COLO668 (cell line): Measurements from ENCODE around the gene EFL1.

ENCODE experiments used
- DNase-seq: peaks from one replicate; lab custom pipeline; 2025; ENCODE audit not compliant: unreplicated experiment; lab: John Stamatoyannopoulos, UW

The EFL1 gene

DNA sequence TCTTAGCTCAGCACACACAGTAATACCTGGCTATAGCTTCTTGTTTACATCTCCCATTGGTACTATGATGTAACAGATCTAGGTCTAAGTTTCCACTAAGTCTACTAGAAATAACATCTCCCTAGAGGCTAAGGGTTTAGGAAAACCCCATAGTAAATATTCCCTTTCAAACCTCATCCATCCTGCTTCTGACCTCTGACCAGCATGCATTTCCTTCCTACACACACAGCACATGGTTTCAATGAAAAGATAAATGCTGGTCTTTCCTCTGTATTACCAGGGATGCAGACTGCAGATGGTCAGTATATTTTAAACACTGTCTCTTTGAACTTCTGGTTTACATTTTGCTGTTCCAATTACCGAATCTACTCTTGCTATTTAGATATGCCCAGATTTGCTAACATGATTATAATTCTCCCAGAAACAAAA lies 96.6 kb downstream of the EFL1 start:
- DNase-seq = no peak

DNA sequence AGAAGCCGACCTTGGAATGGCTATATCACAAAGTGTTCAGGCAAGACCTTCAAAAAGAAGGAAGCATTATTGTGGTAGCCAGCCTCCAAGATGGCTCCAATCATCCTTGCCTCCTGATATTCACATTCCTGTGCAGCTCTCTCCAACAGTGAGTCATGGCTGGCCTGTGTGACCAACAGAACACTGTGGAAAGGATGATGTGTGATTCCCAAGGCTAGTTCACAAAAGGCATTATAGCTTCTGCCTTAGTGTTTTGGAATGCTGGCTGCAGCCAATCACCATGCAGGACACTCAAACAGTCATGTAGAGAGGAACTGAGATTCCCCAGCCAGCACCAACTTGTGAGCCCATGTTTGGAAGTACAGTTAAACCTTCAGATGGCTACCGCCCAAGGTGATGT lies 102.6 kb downstream of the EFL1 start:
- DNase-seq = no peak

DNA sequence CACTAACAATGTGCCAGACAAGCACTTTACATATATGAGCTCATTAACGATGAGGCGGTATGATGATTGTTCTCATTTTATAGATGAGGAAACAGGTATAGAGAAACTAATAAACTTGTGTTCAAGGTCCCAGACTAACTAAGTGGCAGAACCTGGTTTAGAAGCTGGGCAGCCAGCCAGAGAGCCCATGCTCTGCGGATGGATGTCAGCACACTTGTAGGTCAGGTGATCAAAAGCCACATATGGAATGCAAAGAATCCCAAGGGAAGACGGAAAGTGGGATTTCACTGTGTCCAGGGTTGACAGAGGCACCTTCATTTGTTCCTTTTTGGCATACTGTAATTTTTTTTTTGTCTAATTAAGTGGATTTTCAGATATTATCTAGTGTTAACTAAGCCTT lies 103.7 kb downstream of the EFL1 start:
- DNase-seq = no peak

DNA sequence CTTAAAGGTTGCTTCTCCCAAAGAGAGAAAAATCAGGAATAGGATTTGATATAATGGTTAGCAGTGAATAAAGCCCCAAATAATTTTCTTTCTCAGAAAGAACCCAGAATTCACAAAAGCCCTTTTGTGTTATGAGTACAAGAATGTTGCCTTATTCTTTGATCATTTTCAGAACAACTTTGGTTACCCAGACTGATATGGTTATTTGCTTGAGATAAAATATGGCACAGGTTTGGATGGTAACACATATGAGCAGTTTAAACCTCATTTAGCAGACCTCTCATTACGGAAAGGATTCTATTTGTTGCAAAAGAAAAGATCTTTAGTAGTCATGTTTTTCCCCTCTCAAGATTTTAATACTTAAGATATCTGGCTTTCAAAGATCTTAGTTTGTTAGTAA lies 111.9 kb downstream of the EFL1 start:
- no peak for DNase-seq

DNA sequence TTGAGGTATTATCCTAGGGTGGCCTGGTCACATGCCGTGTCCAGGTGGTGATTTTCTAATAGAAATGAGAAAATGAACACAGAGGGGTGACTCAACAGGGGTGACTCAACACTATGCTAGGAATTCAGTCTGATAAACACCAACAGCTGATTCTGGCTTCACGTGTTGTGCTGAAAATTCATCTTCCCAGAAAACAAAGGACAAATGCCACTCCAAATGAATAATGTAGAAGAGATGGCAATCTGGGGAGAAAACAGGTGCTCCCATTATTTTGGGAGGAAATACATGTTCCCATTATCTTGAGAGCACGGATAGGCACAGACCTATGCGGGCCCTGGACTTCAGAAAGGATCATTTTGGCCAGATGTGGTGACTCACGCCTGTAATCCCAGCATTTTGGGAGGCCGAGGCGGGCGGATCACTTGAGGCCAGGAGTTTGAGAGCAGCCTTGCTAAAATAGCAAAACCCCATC lies 115.5 kb downstream of the EFL1 start:
- DNase-seq = no peak

DNA sequence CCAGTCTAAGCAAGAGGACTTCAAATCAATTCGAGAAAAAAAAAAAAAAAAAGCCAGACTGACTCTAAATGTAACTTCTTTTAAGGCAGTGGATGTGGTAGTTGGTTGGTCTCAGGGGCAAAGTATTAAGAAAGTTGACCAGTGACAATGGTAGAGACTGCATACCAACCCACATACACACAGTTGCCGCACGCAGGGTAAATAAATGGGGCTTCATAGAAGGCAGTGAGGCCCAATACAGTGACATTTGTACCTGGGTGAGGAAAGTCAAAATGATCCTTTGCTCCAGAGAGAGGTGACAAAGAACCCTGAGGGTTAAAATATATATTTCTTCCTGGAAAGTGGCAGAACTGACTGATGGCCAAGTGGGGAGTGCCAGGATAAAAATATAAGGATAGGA lies 116.0 kb downstream of the EFL1 start:
- DNase-seq = no peak

DNA sequence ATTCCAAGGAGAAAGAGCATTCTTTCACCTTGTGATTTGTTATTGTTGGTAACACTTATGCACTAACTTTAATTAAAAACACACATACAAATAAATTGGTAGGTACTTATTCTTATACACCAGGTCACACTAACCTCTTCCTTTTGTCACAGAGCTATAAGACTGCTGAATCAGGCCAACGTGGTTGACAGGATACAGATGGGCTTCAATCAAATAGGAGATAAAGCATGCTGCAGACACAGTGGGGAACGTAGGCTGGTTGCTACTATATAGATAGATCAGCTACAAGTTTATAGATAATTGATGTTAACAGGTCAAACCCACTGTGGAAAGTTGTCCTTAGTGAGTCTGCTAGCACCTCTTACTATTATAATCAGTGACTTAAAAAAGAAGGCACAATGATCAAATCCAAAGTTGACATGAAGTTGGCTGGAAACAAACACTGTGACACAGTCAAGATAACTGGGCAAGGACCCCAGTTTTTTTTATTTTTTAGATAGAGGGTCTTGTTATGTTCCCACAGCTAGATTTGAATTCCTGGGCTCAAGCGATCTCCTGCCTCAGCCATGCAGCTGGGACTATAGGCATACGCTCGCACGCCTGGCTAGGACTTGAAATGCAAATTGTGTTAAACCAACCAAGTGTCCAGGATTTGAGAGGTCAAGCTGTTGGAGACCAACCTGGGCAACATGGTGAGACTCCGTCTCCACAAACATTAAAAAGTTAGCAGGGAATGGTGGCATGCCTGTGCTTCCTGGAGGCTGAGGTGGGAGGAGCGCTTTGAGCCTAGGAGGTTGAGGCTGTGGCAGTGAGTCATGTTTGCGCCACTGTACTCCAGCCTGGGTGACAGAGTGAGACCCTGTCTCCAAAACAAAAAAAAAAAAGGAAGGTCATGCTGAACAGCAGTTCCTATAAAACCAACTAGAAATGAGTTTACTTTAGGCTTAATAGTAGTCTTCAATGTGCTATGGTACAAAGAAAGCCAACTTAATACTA lies 118.8 kb downstream of the EFL1 start:
- no peak for DNase-seq

DNA sequence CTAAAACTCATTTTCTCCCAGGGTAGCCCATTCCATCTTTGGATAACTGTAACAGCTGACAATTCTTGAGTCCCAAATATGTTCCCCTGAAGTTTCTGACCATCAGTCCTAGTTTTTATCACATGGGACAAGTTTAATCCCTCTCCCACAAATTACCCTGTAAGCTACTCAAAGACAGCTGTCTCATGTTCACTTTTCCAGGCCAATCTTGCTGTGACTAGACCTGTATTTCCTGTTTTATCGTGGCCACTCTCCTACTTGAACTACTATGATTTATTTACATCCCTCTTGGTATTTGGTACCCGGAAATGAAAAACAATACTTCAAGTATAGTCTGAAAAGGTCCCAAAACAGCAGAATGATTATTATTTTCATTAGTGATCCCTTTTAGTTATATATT lies 121.6 kb downstream of the EFL1 start:
- no peak for DNase-seq

DNA sequence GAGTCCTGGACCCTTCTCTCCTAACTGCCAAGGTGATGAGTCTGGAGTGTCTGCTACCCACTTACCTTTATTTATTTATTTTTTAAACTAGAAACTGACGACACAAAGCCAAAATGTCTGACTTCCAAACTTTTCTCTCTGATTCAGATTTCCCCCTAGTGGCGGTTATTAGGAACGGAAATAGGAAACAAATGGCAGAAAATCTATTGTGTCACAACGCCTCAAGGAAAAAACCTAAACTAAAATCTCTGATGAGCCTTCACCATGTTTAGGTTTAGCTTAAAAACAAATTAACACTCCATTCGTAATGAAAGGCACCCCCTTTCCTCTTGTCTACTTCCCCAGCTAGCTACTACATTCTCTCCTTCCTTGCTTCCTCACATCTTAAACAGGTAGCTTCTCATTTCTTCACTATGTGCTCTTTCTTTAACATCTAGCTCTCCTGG lies 122.7 kb downstream of the EFL1 start:
- no peak for DNase-seq

DNA sequence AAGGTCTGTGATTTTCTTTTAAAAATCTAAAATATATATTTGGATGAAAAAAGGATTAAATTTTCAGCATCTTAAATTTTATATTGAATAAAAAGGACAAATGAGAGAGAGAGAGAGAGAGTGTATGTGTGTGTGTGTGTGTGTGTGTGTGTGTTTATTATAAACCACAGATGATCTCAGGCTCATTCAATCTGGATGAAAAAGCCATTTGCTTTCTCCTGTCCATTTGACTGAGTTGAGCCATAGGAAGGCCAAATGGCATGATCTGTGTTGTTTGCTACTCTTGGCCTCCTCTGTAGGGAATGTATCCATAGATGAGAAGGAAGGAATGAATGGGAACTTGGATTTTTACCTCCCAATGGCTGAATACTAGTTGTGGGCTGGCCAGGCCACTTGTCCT lies 124.2 kb downstream of the EFL1 start:
- no peak for DNase-seq

DNA sequence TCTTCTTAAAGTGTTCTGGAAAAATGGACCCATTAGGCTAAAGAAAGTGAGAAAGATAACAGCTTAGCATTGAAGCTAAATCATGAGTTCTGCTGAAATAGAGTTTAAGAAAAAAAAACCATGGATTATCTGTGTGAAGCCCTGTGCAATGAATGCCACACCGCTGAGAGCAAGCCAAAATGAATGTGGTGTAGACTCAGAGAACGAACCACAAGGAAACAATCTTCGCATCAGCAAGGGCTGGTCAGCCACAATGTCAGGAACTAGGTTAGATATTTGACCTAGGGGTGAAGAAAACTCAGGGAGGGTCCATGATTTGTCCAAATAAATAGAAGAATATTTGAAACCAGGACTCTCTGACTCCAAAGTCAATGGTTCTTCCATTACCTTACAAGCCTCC lies 125.3 kb downstream of the EFL1 start:
- DNase-seq = no peak

DNA sequence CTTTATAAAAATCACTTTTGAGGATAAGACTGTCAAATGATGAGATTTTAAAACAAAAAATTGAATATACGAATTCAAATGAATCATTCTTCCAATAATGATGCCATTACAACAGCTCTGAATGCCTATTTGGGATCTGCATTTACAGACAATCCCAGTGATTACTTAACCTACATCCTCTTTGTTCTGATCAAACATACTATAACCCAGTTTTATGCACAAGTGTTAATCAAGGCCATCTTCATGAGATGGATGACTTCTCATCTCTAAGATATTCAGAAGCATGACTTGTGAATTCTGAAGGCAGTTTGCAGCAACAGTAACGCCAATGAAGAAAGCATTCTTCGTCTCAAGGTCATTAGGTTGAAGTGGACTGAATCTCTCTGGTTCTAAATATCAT lies 126.4 kb downstream of the EFL1 start:
- no peak for DNase-seq

DNA sequence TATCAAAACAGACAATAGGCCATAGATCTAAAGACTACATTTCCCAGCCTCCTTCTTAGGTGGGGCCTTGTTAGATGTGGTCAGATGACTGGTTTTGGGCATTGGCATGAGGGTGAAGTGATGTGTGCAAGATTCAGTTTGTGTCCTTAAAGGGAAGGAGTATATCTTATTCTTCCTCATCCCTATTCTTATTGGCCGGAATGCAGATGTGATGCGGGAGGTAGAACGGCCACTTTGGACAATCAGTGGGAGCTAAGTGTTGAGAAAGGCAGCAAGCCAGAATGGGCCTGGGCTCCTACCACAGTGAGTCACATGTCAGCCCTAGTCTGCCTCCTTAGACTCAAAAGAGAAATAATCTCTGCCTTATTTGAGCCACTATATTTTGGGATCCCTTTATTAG lies 126.9 kb downstream of the EFL1 start:
- DNase-seq = no peak

DNA sequence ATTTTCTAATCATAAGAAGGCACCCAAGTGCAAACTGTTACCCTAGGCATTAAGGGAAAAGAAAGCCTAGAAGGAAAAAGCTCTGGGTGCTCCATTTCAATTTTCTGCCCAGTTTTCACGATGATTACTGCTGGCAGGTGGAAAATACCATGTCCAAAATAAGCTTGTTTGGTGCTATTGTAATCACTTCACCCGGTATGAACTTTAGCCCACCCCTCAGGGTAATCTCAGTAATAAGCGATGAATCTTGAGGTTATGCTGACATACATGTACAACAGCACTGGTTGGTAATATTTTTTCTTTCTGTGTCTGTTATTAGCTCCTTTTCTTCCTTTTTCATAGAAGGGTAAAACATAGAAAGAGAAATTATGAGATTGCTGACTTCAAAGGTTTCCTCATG lies 128.1 kb downstream of the EFL1 start:
- DNase-seq = no peak

DNA sequence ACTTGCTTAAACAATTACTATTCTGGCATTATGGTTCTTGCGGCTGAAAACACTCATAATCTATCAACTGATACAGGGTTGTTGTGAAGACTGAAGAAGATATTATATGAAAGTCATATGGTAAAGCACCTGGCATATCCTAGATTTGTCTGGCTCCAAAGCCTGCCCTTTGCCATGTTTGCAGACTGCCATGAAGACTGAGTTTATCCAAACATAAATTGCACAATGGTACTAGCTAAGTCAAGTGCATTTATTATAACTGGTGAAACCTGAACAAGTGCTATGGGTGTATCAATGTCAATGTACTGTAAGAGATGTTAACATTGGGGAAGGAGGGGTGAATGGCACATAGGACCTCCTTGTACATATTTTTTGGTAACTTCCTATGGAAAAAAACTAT lies 129.3 kb downstream of the EFL1 start:
- DNase-seq = no peak

DNA sequence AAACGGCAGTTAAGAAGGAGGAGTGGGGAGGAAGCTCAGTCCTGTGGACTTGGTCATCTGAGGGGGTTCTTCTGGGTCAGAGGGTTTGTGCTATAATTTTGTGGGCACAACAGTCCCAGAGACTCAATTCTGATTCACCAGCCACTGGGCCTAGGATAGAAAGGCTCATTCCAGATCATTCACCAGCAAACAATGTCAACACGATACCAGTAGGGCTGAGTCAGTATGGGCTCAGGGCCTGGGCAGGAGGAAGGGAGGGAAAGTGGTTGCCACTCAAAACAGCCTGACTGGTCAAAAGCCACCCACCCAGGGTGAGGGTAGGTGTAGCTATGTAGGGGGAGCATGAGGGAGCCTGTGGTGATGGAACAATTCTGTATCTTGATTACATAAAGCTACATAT lies 129.8 kb downstream of the EFL1 start:
- no peak for DNase-seq

DNA sequence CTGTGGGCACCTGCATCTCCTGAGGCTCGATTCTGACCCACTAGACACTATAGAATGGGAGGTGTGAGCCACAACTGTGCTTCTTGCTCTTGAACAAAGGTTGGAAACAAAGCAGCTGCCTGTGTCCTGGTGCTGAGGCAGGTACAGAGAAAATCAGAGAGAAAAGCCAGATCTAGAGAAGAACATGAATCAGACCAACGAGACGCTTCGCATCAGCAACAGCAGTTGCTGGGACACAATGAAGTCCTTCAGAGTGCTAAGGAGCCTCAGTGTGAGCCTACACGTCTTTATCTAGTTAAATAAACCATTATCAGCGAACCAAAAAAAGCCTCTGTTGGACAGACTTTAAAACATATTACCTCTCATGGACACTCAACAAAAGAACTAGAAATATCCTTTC lies 130.4 kb downstream of the EFL1 start:
- no peak for DNase-seq

DNA sequence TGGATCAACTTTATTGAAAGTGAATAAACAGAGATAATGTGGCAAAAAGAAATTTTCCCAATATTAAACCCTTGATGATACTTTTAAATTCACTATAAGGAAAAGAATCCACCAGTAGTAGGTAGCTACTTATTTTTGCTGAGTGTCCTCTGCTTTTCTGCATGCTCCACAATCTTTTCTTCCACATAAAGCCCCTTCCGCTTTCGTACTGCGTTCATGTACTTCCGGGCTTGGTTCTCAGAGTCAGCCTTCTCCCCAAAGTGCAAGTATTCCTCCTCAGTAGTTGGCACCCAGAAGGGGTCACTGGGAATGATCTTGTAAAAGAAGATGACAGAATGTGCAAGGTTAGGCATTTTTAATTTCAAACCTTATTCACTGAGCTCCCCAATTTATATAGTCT lies 132.3 kb downstream of the EFL1 start:
- DNase-seq = no peak

DNA sequence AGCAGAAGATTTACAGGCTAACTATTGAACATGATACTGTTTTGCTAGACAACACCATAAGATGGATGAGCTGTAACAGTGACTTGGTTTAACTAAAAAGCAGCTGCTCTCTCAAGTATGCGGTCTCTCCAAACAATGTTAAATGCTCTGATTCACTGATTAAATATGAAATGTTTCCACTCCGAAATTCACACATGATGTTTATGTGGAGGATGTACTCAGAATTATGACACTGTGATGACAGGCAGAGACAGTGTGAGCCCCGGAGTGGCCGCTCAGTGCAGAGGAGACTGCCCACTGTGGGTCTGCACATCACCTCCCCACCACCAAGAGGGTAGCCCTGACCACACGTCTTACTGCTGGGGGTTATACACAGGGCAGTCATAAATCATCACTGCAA lies 132.8 kb downstream of the EFL1 start:
- DNase-seq = no peak

DNA sequence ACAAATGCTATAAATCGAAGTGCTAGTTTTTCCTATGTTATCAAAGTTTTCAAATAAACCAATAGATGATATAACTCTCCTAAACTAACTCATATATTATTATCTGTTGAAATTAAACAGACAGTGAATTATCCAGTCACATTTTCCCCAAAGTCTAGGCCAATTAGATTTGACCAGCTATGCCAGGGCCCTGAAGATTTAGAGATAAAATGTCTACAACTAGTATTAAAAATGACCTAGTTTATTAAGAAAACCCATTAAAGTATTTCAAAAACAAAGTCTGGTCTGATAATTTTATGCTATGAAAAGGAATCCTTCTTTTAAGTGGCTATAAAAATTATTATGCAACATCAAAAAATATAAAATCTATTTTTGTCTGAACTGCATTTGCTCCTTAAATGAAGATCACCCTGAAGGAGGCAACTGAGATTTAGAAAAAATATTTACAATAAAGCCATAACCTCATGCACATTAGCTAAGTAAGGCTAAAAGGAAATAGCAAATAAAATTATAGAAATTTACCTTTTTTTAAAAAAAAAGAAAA lies 133.3 kb downstream of the EFL1 start:
- no peak for DNase-seq

DNA sequence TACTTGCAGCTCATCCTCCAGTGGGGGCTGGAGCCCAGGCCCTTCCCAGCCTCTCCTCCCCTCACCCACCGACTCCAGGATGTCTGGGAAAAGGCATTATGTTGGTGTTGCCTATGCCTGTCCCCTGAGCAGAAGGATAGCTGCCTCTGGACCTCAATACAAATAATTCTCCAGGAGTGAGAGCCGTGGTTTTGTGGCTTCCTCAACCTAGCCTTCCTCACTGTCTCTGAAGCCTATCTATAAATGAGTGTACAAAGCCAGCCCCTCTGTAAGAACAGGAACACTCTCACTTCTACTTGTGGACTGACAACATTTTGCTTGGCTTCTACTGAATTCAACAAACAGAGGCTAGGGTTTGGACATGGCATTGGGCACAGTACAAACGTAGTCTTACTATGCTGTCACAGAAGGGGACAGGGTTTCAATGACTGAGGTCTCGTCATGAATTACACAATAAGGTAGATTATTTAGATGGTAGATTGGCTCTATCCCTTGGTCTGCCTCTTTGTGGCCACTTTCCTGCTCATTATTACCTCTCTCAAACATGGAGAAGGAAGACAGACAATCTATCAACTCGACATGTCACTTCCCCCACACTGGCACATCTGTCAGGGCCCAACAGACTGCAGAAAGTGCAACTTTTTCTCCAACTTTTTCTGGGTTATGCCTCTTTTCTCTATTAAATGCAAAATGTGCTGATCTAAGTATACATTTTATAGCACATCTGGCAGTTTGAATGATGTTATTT lies 134.0 kb downstream of the EFL1 start:
- DNase-seq = no peak

DNA sequence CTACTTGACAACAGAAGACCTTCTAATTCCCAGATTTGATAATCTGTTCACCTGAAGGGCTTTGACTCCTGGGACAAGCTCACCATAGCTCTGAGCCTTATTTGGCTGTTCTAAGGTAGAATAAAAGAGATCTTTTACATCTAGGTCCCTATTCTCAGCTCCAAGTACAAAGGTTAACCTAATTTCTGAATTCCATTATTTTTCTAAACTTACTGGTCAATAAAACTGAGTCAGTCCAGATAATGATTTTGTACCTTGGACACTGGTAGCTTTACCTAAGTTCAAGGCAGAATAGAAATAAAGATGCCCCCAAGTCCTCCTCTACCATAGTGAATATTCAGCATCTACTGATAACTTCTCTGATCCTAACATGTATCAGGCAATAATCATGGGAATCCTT lies 135.0 kb downstream of the EFL1 start:
- no peak for DNase-seq
